ENCODE measurements around the gene PCP2. TPM values are rescaled to one million over a fixed set of nuclear protein-coding genes. Genes with fewer than 3 reads are reported as not detected.

The PCP2 gene
- total and polyA plus RNA-seq, 2 of the 13 experiments (the other 11 are each of a cell fraction or from before 2014, with no cell fraction given): 0.62 TPM; not detected in 1

- TF ChIP-seq, protein P1, sequence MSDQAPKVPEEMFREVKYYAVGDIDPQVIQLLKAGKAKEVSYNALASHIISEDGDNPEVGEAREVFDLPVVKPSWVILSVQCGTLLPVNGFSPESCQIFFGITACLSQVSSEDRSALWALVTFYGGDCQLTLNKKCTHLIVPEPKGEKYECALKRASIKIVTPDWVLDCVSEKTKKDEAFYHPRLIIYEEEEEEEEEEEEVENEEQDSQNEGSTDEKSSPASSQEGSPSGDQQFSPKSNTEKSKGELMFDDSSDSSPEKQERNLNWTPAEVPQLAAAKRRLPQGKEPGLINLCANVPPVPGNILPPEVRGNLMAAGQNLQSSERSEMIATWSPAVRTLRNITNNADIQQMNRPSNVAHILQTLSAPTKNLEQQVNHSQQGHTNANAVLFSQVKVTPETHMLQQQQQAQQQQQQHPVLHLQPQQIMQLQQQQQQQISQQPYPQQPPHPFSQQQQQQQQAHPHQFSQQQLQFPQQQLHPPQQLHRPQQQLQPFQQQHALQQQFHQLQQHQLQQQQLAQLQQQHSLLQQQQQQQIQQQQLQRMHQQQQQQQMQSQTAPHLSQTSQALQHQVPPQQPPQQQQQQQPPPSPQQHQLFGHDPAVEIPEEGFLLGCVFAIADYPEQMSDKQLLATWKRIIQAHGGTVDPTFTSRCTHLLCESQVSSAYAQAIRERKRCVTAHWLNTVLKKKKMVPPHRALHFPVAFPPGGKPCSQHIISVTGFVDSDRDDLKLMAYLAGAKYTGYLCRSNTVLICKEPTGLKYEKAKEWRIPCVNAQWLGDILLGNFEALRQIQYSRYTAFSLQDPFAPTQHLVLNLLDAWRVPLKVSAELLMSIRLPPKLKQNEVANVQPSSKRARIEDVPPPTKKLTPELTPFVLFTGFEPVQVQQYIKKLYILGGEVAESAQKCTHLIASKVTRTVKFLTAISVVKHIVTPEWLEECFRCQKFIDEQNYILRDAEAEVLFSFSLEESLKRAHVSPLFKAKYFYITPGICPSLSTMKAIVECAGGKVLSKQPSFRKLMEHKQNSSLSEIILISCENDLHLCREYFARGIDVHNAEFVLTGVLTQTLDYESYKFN (CRISPR knock-in tag; conservative IDR thresholded peaks at IDR 0.05): peak; percentile 92
- TF ChIP-seq, protein P2, sequence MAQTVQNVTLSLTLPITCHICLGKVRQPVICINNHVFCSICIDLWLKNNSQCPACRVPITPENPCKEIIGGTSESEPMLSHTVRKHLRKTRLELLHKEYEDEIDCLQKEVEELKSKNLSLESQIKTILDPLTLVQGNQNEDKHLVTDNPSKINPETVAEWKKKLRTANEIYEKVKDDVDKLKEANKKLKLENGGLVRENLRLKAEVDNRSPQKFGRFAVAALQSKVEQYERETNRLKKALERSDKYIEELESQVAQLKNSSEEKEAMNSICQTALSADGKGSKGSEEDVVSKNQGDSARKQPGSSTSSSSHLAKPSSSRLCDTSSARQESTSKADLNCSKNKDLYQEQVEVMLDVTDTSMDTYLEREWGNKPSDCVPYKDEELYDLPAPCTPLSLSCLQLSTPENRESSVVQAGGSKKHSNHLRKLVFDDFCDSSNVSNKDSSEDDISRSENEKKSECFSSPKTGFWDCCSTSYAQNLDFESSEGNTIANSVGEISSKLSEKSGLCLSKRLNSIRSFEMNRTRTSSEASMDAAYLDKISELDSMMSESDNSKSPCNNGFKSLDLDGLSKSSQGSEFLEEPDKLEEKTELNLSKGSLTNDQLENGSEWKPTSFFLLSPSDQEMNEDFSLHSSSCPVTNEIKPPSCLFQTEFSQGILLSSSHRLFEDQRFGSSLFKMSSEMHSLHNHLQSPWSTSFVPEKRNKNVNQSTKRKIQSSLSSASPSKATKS (CRISPR knock-in tag; IDR thresholded peaks at IDR 0.05): no peak
- TF ChIP-seq RAD51 (IDR thresholded peaks at IDR 0.05; ENCODE audit: borderline replicate concordance): no peak
- TF ChIP-seq, protein P3, sequence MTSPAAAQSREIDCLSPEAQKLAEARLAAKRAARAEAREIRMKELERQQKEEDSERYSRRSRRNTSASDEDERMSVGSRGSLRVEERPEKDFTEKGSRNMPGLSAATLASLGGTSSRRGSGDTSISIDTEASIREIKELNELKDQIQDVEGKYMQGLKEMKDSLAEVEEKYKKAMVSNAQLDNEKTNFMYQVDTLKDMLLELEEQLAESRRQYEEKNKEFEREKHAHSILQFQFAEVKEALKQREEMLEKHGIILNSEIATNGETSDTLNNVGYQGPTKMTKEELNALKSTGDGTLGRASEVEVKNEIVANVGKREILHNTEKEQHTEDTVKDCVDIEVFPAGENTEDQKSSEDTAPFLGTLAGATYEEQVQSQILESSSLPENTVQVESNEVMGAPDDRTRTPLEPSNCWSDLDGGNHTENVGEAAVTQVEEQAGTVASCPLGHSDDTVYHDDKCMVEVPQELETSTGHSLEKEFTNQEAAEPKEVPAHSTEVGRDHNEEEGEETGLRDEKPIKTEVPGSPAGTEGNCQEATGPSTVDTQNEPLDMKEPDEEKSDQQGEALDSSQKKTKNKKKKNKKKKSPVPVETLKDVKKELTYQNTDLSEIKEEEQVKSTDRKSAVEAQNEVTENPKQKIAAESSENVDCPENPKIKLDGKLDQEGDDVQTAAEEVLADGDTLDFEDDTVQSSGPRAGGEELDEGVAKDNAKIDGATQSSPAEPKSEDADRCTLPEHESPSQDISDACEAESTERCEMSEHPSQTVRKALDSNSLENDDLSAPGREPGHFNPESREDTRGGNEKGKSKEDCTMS (CRISPR knock-in tag; conservative IDR thresholded peaks at IDR 0.05): no peak
- TF ChIP-seq, protein P4, sequence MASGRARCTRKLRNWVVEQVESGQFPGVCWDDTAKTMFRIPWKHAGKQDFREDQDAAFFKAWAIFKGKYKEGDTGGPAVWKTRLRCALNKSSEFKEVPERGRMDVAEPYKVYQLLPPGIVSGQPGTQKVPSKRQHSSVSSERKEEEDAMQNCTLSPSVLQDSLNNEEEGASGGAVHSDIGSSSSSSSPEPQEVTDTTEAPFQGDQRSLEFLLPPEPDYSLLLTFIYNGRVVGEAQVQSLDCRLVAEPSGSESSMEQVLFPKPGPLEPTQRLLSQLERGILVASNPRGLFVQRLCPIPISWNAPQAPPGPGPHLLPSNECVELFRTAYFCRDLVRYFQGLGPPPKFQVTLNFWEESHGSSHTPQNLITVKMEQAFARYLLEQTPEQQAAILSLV (CRISPR knock-in tag; IDR thresholded peaks at IDR 0.05; ENCODE audit: borderline replicate concordance): no peak
- peak; percentile 81; the same call in 1 of the 2 replicates for TF ChIP-seq ZNF788 (CRISPR knock-in tag; IDR thresholded peaks at IDR 0.05; ENCODE audit: borderline replicate concordance)
- TF ChIP-seq, protein P5, sequence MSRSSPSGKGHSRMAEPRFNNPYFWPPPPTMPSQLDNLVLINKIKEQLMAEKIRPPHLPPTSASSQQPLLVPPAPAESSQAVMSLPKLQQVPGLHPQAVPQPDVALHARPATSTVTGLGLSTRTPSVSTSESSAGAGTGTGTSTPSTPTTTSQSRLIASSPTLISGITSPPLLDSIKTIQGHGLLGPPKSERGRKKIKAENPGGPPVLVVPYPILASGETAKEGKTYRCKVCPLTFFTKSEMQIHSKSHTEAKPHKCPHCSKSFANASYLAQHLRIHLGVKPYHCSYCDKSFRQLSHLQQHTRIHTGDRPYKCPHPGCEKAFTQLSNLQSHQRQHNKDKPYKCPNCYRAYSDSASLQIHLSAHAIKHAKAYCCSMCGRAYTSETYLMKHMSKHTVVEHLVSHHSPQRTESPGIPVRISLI (CRISPR knock-in tag; IDR thresholded peaks at IDR 0.05; ENCODE audit: borderline replicate concordance): 0 out of 2 replicates have a peak, but pooled peaks have one; percentile 10
- no peak for TF ChIP-seq ZNF720 (CRISPR knock-in tag; IDR thresholded peaks at IDR 0.05)
- TF ChIP-seq MAFK (conservative IDR thresholded peaks at IDR 0.05 in 1 of 2, IDR thresholded peaks at IDR 0.05 in 1 of 2; ENCODE audit: low read length in 2 of 2): no peak
- TF ChIP-seq, protein P6, sequence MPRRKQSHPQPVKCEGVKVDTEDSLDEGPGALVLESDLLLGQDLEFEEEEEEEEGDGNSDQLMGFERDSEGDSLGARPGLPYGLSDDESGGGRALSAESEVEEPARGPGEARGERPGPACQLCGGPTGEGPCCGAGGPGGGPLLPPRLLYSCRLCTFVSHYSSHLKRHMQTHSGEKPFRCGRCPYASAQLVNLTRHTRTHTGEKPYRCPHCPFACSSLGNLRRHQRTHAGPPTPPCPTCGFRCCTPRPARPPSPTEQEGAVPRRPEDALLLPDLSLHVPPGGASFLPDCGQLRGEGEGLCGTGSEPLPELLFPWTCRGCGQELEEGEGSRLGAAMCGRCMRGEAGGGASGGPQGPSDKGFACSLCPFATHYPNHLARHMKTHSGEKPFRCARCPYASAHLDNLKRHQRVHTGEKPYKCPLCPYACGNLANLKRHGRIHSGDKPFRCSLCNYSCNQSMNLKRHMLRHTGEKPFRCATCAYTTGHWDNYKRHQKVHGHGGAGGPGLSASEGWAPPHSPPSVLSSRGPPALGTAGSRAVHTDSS (CRISPR knock-in tag; conservative IDR thresholded peaks at IDR 0.05): no peak
- no peak for TF ChIP-seq PTBP1 (IDR thresholded peaks at IDR 0.05; ENCODE audit: low read depth, low read length, poor library complexity, severe bottlenecking)
- peak; percentile 46; the same call in 1 of the 2 replicates for TF ChIP-seq ZNF607 (CRISPR knock-in tag; IDR thresholded peaks at IDR 0.05; ENCODE audit: borderline replicate concordance)
- peak; percentile 89 for TF ChIP-seq SP5 (CRISPR knock-in tag; IDR thresholded peaks at IDR 0.05; ENCODE audit: borderline replicate concordance, low read depth)
- TF ChIP-seq SP140L (CRISPR knock-in tag; IDR thresholded peaks at IDR 0.05; ENCODE audit: borderline replicate concordance): 0 out of 2 replicates have a peak, but pooled peaks have one; percentile 75
- TF ChIP-seq SAP130 (CRISPR knock-in tag; IDR thresholded peaks at IDR 0.05; ENCODE audit: low read depth): peak; percentile 75
- TF ChIP-seq ZNF224 (CRISPR knock-in tag; IDR thresholded peaks at IDR 0.05): no peak
Observed at GRCh38 chr19:7652061-7652641, 18.6 kb upstream of the PCP2 start (continued).
